ENCODE results near the gene MOXD1.
A peak's percentile ranks its signal among the peaks of the same experiment; 100 is the strongest.

MOXD1 gene

DNA sequence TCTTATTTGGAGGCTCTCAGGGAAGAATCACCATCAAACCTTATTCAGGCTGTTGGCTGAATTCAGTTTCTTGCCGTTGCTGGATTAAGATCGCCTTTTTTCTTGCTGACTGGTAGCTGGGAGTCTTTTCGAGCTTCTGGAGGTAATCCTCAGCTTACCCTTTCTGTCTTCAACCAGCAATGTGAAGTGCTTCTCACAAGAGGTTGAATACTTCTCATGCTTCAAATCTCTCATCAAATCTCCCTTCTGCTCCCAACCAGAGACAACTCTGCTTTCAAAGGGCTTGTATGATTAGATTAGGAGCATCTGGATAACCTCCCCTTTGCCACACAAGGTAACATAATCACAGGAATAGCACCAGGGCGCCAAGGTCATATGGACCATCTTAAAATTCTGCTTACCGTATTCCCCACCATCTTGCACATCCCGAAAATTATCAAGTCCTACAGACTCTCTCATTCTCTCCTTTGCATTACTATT is 137.2 kb downstream of the MOXD1 start:
- H3K79me2 ChIP-seq (ENCODE audit: insufficient read depth, low read length), result no peaks in the 10 kb centered on the region
- TF ChIP-seq, protein P1, sequence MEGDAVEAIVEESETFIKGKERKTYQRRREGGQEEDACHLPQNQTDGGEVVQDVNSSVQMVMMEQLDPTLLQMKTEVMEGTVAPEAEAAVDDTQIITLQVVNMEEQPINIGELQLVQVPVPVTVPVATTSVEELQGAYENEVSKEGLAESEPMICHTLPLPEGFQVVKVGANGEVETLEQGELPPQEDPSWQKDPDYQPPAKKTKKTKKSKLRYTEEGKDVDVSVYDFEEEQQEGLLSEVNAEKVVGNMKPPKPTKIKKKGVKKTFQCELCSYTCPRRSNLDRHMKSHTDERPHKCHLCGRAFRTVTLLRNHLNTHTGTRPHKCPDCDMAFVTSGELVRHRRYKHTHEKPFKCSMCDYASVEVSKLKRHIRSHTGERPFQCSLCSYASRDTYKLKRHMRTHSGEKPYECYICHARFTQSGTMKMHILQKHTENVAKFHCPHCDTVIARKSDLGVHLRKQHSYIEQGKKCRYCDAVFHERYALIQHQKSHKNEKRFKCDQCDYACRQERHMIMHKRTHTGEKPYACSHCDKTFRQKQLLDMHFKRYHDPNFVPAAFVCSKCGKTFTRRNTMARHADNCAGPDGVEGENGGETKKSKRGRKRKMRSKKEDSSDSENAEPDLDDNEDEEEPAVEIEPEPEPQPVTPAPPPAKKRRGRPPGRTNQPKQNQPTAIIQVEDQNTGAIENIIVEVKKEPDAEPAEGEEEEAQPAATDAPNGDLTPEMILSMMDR (IDR thresholded peaks at IDR 0.05; ENCODE audit: insufficient read depth, low read length, poor library complexity, severe bottlenecking), result no peak
- no peak for TF ChIP-seq EZH2phosphoT487 (conservative IDR thresholded peaks at IDR 0.05; ENCODE audit: low read length)

DNA sequence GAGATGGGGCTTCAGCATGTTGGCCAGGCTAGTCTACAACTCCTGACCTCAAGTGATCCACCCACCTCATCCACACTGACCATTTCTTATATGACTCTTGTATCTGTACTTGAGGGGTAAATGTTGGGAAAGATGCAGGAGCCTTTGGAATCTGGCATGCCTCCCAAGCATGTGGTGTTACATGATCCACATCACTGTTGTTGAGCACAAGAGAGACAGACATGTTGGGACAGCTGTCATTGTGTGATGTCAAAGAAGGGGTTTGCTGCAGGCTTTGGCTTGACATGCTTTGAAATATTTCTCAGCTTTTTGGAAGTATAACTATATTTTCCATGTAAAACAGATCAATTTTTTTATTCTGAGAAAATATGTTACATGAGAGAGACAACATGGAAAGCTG is 139.9 kb downstream of the MOXD1 start:
- Histone ChIP-seq H3K9ac (ENCODE audit: low read length) (no peak overlapping the region), H3K9me2 (replicated peaks; ENCODE audit: insufficient read depth, low read length) (no peaks in the 10 kb centered on the region), H3K79me2 (ENCODE audit: insufficient read depth, low read length) (no peaks in the 10 kb centered on the region), H3K9me3 (ENCODE audit: insufficient read depth, low read length) (no peaks in the 10 kb centered on the region), H4K20me1 (ENCODE audit: low read depth, low read length) (no peaks in the 10 kb centered on the region), H3K4me2 (ENCODE audit: low read depth, low read length, poor library complexity, severe bottlenecking) (no peak overlapping the region), H3K36me3 (ENCODE audit: low read length) (no peaks in the 10 kb centered on the region), H3K27me3 (ENCODE audit: low read length) (no peaks in the 10 kb centered on the region), H2AFZ (ENCODE audit: low read depth, low read length, severe bottlenecking) (no peak overlapping the region), H3K27ac (ENCODE audit: low read depth, low read length) (no peak overlapping the region), H3F3A (ENCODE audit: insufficient read depth) (peaks cover 8% of the 10 kb centered on the region), H3K4me3 (ENCODE audit: insufficient read depth, low read length, poor library complexity, severe bottlenecking) (no peak overlapping the region)
- no peak for TF ChIP-seq EZH2phosphoT487 (conservative IDR thresholded peaks at IDR 0.05; ENCODE audit: low read length)
- TF ChIP-seq, protein P1 (IDR thresholded peaks at IDR 0.05; ENCODE audit: insufficient read depth, low read length, poor library complexity, severe bottlenecking), result no peak

More for the DNA sequence above, 137.2 kb downstream of the MOXD1 start:
- H3K9me2 ChIP-seq (replicated peaks; ENCODE audit: insufficient read depth, low read length), result no peaks in the 10 kb centered on the region
- H3K36me3 ChIP-seq (ENCODE audit: low read length), result no peaks in the 10 kb centered on the region
- H2AFZ ChIP-seq (ENCODE audit: low read depth, low read length, severe bottlenecking), result no peak overlapping the region
- H3K27me3 ChIP-seq (ENCODE audit: low read length), result no peaks in the 10 kb centered on the region
- H4K20me1 ChIP-seq (ENCODE audit: low read depth, low read length), result no peaks in the 10 kb centered on the region
- no peak overlapping the region for H3K27ac ChIP-seq (ENCODE audit: low read depth, low read length)
- H3F3A ChIP-seq (ENCODE audit: insufficient read depth), result peaks cover 35% of the 10 kb centered on the region
- no peak overlapping the region for H3K4me2 ChIP-seq (ENCODE audit: low read depth, low read length, poor library complexity, severe bottlenecking)
- H3K4me3 ChIP-seq (ENCODE audit: insufficient read depth, low read length, poor library complexity, severe bottlenecking), result no peak overlapping the region
- H3K9me3 ChIP-seq (ENCODE audit: insufficient read depth, low read length), result no peaks in the 10 kb centered on the region
- H3K9ac ChIP-seq (ENCODE audit: low read length), result no peak overlapping the region

DNA sequence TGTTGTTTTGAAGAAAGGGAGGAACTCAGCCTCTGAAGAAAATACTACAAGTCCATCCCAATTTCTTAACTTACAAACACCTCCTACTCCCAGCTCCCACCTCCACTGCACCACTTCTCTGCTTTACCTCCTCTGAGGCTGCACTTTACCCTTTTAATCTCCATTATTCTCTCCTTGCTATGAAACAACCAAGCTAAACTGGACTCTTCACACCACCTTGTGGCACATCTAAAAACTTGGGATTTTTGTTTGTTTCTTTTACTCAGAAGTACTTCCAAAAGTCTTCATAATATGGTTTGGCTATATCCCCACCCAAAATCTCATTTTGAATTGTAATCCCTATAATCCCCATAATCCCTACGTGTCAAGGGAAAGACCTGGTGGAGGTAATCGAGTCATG is 142.2 kb downstream of the MOXD1 start:
- no peak overlapping the region for H3K4me3 ChIP-seq (ENCODE audit: insufficient read depth, low read length, poor library complexity, severe bottlenecking)
- no peak overlapping the region for H3K27ac ChIP-seq (ENCODE audit: low read depth, low read length)
- H3K9me2 ChIP-seq (replicated peaks; ENCODE audit: insufficient read depth, low read length), result no peaks in the 10 kb centered on the region
- TF ChIP-seq EZH2phosphoT487 (conservative IDR thresholded peaks at IDR 0.05; ENCODE audit: low read length), result no peak
- TF ChIP-seq, protein P1 (IDR thresholded peaks at IDR 0.05; ENCODE audit: insufficient read depth, low read length, poor library complexity, severe bottlenecking), result peak; percentile 33
- H4K20me1 ChIP-seq (ENCODE audit: low read depth, low read length), result no peaks in the 10 kb centered on the region
- H3K27me3 ChIP-seq (ENCODE audit: low read length), result no peaks in the 10 kb centered on the region
- no peak overlapping the region for H2AFZ ChIP-seq (ENCODE audit: low read depth, low read length, severe bottlenecking)
- H3F3A ChIP-seq (ENCODE audit: insufficient read depth), result no peaks in the 10 kb centered on the region
- no peaks in the 10 kb centered on the region for H3K36me3 ChIP-seq (ENCODE audit: low read length)
- H3K4me2 ChIP-seq (ENCODE audit: low read depth, low read length, poor library complexity, severe bottlenecking), result no peak overlapping the region
- no peaks in the 10 kb centered on the region for H3K9me3 ChIP-seq (ENCODE audit: insufficient read depth, low read length)
- H3K9ac ChIP-seq (ENCODE audit: low read length), result no peak overlapping the region
- H3K79me2 ChIP-seq (ENCODE audit: insufficient read depth, low read length), result no peaks in the 10 kb centered on the region

All from SU-DHL-6 (cell line).